MM.1S (cell line): Measurements from ENCODE around the gene MRPL42.
"Not testable (repeated sequence)": the region's sequence is repeated elsewhere in the genome, so short reads cannot be mapped to it uniquely, and the experiment has no call there.

ENCODE experiments used
- DNase-seq: peaks from one replicate; pipeline ENCODE4 v3.0.0-alpha.2; 2015
- H2AFZ ChIP-seq: fragments of 300-600 bp; sonication (generic); 2 replicates; pipeline ENCODE4 v1.6.0; 2016; ENCODE audit warnings: antibody characterized with exemption, low read length
- H3F3A ChIP-seq: fragments of 300-600 bp; sonication (generic); 2 replicates; pipeline ENCODE4 v1.6.1; 2016; ENCODE audit warnings: mild to moderate bottlenecking, antibody characterized with exemption, low read length, moderate library complexity, mixed read lengths; ENCODE audit not compliant: insufficient read depth
- H3K27ac ChIP-seq: fragments of 300-600 bp; sonication (generic); 2 replicates; pipeline ENCODE4 v1.5.1; 2016; ENCODE audit warnings: mild to moderate bottlenecking, low read length
- H3K27me3 ChIP-seq: fragments of 300-600 bp; sonication (generic); replicated peaks from 2 replicates; pipeline ENCODE4 v1.6.0; 2016; ENCODE audit warnings: low read length; ENCODE audit not compliant: insufficient read depth
- H3K36me3 ChIP-seq: fragments of 300-600 bp; sonication (generic); replicated peaks from 2 replicates; pipeline ENCODE4 v1.6.1; 2016; ENCODE audit warnings: mild to moderate bottlenecking, low read length, mixed read lengths; ENCODE audit not compliant: insufficient read depth
- H3K4me1 ChIP-seq: fragments of 300-600 bp; sonication (generic); 2 replicates; pipeline ENCODE4 v1.6.1; 2016; ENCODE audit warnings: low read length, mixed read lengths
- H3K4me2 ChIP-seq: fragments of 300-600 bp; sonication (generic); 2 replicates; pipeline ENCODE4 v1.6.0; 2016; ENCODE audit warnings: low read depth, low read length
- H3K4me3 ChIP-seq: fragments of 300-600 bp; sonication (generic); 2 replicates; pipeline ENCODE4 v1.5.1; 2016; ENCODE audit warnings: low read length, mixed read lengths
- H3K79me2 ChIP-seq: fragments of 300-600 bp; sonication (generic); 2 replicates; pipeline ENCODE4 v1.6.1; 2016; ENCODE audit warnings: mixed run types, low read length, mixed read lengths
- H3K9ac ChIP-seq: fragments of 300-600 bp; sonication (generic); 2 replicates; pipeline ENCODE4 v1.6.1; 2016; ENCODE audit warnings: low read length, mixed read lengths
- H3K9me2 ChIP-seq: fragments of 300-600 bp; sonication (generic); replicated peaks from 2 replicates; pipeline ENCODE4 v1.6.1; 2016; ENCODE audit warnings: mild to moderate bottlenecking, low read length, mixed read lengths; ENCODE audit not compliant: insufficient read depth
- H3K9me3 ChIP-seq: fragments of 300-600 bp; sonication (generic); replicated peaks from 2 replicates; pipeline ENCODE4 v1.6.1; 2016; ENCODE audit warnings: mild to moderate bottlenecking, low read length, mixed read lengths; ENCODE audit not compliant: insufficient read depth
- H4K20me1 ChIP-seq: fragments of 300-600 bp; sonication (generic); 2 replicates; pipeline ENCODE4 v1.6.1; 2016; ENCODE audit warnings: mild to moderate bottlenecking, low read length, moderate library complexity, mixed read lengths; ENCODE audit not compliant: insufficient read depth
- CTCF ChIP-seq: fragments of 300-600 bp; sonication (generic); IDR thresholded peaks from 2 replicates; pipeline ENCODE4 v1.5.1; 2016; ENCODE audit warnings: antibody characterized with exemption, low read length, mixed read lengths
- EZH2 ChIP-seq: fragments of 300-600 bp; sonication (generic); optimal IDR thresholded peaks from 2 replicates; pipeline ENCODE3; 2017; ENCODE audit warnings: low read depth, mild to moderate bottlenecking, antibody characterized with exemption, low read length, mixed read lengths
- EZH2phosphoT487 ChIP-seq: fragments of 300-600 bp; sonication (generic); IDR thresholded peaks from 2 replicates; pipeline ENCODE4 v1.6.1; 2018; ENCODE audit warnings: antibody characterized with exemption, low read length

Gene MRPL42

GRCh38 chr12:93482721-93483120, 15.4 kb downstream of the MRPL42 start:
- no peak for DNase-seq
- H3K36me3 ChIP-seq, result no peaks in the 10 kb centered on the region
- H4K20me1 ChIP-seq, result no peaks in the 10 kb centered on the region
- H3K4me1 ChIP-seq, result no peaks in the 10 kb centered on the region
- H3K27me3 ChIP-seq, result no peaks in the 10 kb centered on the region
- H3K9ac ChIP-seq, result no peak overlapping the region
- H2AFZ ChIP-seq, result no peak overlapping the region
- H3K4me3 ChIP-seq, result no peak overlapping the region
- H3K9me2 ChIP-seq, result no peaks in the 10 kb centered on the region
- no peaks in the 10 kb centered on the region for H3F3A ChIP-seq
- no peaks in the 10 kb centered on the region for H3K79me2 ChIP-seq
- H3K9me3 ChIP-seq, result no peaks in the 10 kb centered on the region
- no peak overlapping the region for H3K27ac ChIP-seq
- TF ChIP-seq EZH2phosphoT487, result no peak
- TF ChIP-seq EZH2, result no peak
- TF ChIP-seq CTCF, result no peak
- H3K4me2 ChIP-seq, result no peak overlapping the region

GRCh38 chr12:93483151-93483807, 16.0 kb downstream of the MRPL42 start:
- no peak for DNase-seq
- H3K27ac ChIP-seq, result no peak overlapping the region
- no peaks in the 10 kb centered on the region for H4K20me1 ChIP-seq
- H3F3A ChIP-seq, result no peaks in the 10 kb centered on the region
- no peaks in the 10 kb centered on the region for H3K27me3 ChIP-seq
- H3K9me3 ChIP-seq, result no peaks in the 10 kb centered on the region
- H3K4me2 ChIP-seq, result no peak overlapping the region
- H3K79me2 ChIP-seq, result no peaks in the 10 kb centered on the region
- no peak overlapping the region for H3K4me3 ChIP-seq
- no peaks in the 10 kb centered on the region for H3K4me1 ChIP-seq
- TF ChIP-seq EZH2, result no peak
- TF ChIP-seq EZH2phosphoT487, result no peak
- no peak for TF ChIP-seq CTCF
- H3K36me3 ChIP-seq, result no peaks in the 10 kb centered on the region
- no peak overlapping the region for H2AFZ ChIP-seq
- H3K9me2 ChIP-seq, result no peaks in the 10 kb centered on the region
- no peak overlapping the region for H3K9ac ChIP-seq

- Histone ChIP-seq H3F3A (no peaks in the 10 kb centered on the region), H3K27ac (no peak overlapping the region), H4K20me1 (no peaks in the 10 kb centered on the region), H3K9me2 (no peaks in the 10 kb centered on the region), H3K4me1 (no peaks in the 10 kb centered on the region), H3K79me2 (no peaks in the 10 kb centered on the region), H3K36me3 (no peaks in the 10 kb centered on the region), H3K9me3 (no peaks in the 10 kb centered on the region), H3K27me3 (no peaks in the 10 kb centered on the region), H3K4me2 (no peak overlapping the region), H3K9ac (no peak overlapping the region), H2AFZ (no peak overlapping the region), H3K4me3 (no peak overlapping the region)
- no peak for DNase-seq
- TF ChIP-seq EZH2phosphoT487 (no peak), CTCF (no peak), EZH2 (no peak)
These were observed 17.1 kb downstream of the MRPL42 start for GRCh38 chr12:93484315-93484981.

- DNase-seq, H3K27ac ChIP-seq: not testable (repeated sequence)
These were observed 25.5 kb downstream of the MRPL42 start for GRCh38 chr12:93492808-93493207.

More at GRCh38 chr12:93492808-93493207, 25.5 kb downstream of the MRPL42 start:
- not testable (repeated sequence) for H3K79me2 ChIP-seq, H3K9ac ChIP-seq, H2AFZ ChIP-seq, H3K4me2 ChIP-seq, H3K9me2 ChIP-seq, H3K4me3 ChIP-seq, H4K20me1 ChIP-seq, H3K36me3 ChIP-seq, H3K9me3 ChIP-seq, H3F3A ChIP-seq, H3K27me3 ChIP-seq, H3K4me1 ChIP-seq
